Sigmoid colon (tissue), 7 donors: Measurements from ENCODE around the gene ACSL5. TPM values are rescaled to one million over a fixed set of nuclear protein-coding genes. Genes with fewer than 3 reads are reported as not detected.
"Not testable (repeated sequence)": the region's sequence is repeated elsewhere in the genome, so short reads cannot be mapped to it uniquely, and the experiment has no call there.

Experiments
- DNase-seq: peaks from one replicate; pipeline ENCODE4 v3.0.0-alpha.2; 2019
- H3K27ac ChIP-seq, 4 donors: fragments of 200-600 bp; sonication (generic); one replicate each; pipeline ENCODE4 v1.5.1; 2016 to 2019; ENCODE audit warnings: mild to moderate bottlenecking in 1 of 4
- H3K27me3 ChIP-seq, 3 donors: fragments of 200-600 bp; sonication (generic); one replicate each; pipeline ENCODE4 v1.5.1; 2019; ENCODE audit warnings: mild to moderate bottlenecking in 1 of 3
- H3K36me3 ChIP-seq, 4 donors: fragments of 200-600 bp; sonication (generic); one replicate each; pipeline ENCODE4 v1.5.1; 2016 to 2019
- H3K4me1 ChIP-seq, 4 donors: fragments of 200-600 bp; sonication (generic); one replicate each; pipeline ENCODE4 v1.5.1; 2017 to 2019
- H3K4me3 ChIP-seq, 4 donors: fragments of 200-600 bp; sonication (generic); one replicate each; pipeline ENCODE4 v1.5.1; 2017 to 2019; ENCODE audit warnings: mild to moderate bottlenecking in 2 of 4, moderate library complexity in 1 of 4
- H3K9me3 ChIP-seq, 4 donors: fragments of 200-600 bp in 3 of 4; sonication (generic) in 3 of 4; one replicate each; pipeline versions ENCODE4 v1.5.1 to v1.6.1; 2013 to 2019
- CTCF ChIP-seq, 4 experiments: fragments of 450-650 bp in 3 of 4; fragments of 200-600 bp in 1 of 4; IDR thresholded peaks; one replicate each; pipeline ENCODE4 v1.5.1; 2016 to 2019; ENCODE audit warnings: antibody characterized with exemption in 4 of 4, mild to moderate bottlenecking in 3 of 4, moderate library complexity in 2 of 4
- EP300 ChIP-seq, 4 donors: sonication (generic); formaldehyde crosslinking; IDR thresholded peaks; one replicate each; pipeline ENCODE4 v1.6.1; 2017; ENCODE audit warnings: antibody characterized with exemption in 4 of 4
- POLR2A ChIP-seq, 2 donors: fragments of 450-650 bp; IDR thresholded peaks; one replicate each; pipeline ENCODE4 v1.6.1; 2016; ENCODE audit warnings: antibody characterized with exemption in 2 of 2, mild to moderate bottlenecking in 2 of 2, moderate library complexity in 2 of 2
- POLR2AphosphoS5 ChIP-seq, 4 donors: sonication (generic); formaldehyde crosslinking; IDR thresholded peaks; one replicate each; pipeline ENCODE4 v1.6.1; 2017; ENCODE audit warnings: antibody characterized with exemption in 4 of 4
- WGBS, 2 donors: extraction: QIAGEN DNeasy Blood & Tissue Kit; methylation state at CpG; one replicate each; pipeline ENCODE4 v1.1.7; 2013; 5-methylcytosine and 5-hydroxymethylcytosine counted together
- intact Hi-C: fragments of 100-400 bp; cut with DNase I; formaldehyde crosslinking; loops from one replicate; pipeline ENCODE4 v1.15.1; 2023
- polyA plus RNA-seq, 3 donors: library from polyadenylated mRNA; stranded (reverse); fragments of 200-250 nt; gene quantifications; one replicate each; pipeline ENCODE4 v1.2.3, GENCODE V29; 2013
- total RNA-seq, 4 donors: library from RNA; depleted of rRNA; stranded (reverse); fragments of >200 nt; gene quantifications; one replicate each; pipeline ENCODE4 v1.1.0, GENCODE V29; 2016
- donor health status: healthy with polysubstance abuse.
- donor health status: Bipolar disorder and iron deficiency.
- donor health status: healthy.

The ACSL5 gene
- total and polyA plus RNA-seq, 7 donors: 5.3 to 96.8 (median 9.4) TPM

DNA sequence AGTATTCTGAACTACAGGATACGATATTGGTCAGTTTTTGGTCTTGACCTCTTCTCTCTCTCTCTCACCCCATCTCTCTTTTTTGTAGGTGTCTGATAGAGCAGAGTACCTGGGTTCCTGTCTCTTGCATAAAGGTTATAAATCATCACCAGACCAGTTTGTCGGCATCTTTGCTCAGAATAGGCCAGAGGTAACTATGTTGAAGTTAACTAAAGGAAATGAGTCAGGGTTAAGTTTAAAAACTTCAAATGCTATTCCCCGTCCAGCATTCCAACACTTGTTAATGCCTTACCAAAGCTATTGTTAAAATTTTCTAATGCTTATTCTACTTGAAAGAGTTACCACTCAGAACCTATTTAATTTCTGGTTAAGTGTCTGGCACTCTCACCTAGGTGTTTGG, 30.7 kb downstream of the ACSL5 start:
- WGBS, 2 donors: 36 to 74% methylated on average over 3 of the region's 3 CpGs
- no peaks in the 10 kb centered on the region for H3K27me3 ChIP-seq
- no peaks in the 10 kb centered on the region for H3K9me3 ChIP-seq
- no peak for TF ChIP-seq CTCF (IDR thresholded peaks at IDR 0.05)
- TF ChIP-seq EP300 (IDR thresholded peaks at IDR 0.05): no peak
- no peak for TF ChIP-seq POLR2A (IDR thresholded peaks at IDR 0.05)
- DNase-seq: no peak
- no peaks in the 10 kb centered on the region for H3K4me1 ChIP-seq
- intact Hi-C loops: no loop called here
- no peak overlapping the region for H3K4me3 ChIP-seq
- H3K36me3 ChIP-seq: no peaks in the 10 kb centered on the region
- H3K27ac ChIP-seq: no peak overlapping the region

DNA sequence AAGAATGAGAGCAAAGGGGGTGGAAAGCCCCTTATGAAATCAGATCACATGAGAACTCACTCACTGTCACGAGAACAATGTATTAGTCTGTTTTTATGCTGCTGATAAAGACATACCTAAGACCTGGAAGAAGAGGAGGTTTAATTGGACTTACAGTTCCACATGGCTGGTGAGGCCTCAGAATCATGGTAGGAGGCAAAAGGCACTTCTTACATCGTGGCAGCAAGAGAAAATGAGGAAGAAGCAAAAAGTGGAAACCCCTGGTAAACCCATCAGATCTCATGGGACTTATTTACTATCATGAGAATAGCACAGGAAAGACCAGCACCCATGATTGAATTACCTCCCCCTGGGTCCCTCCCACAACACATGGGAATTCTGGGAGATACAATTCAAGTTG, 32.9 kb downstream of the ACSL5 start:
- H3K27ac ChIP-seq, H3K36me3 ChIP-seq, H3K9me3 ChIP-seq, DNase-seq, H3K27me3 ChIP-seq, H3K4me3 ChIP-seq, H3K4me1 ChIP-seq, intact Hi-C loops: not testable (repeated sequence)
- WGBS, 2 donors: 64 to 74% methylated on average over 2 of the region's 2 CpGs

DNA sequence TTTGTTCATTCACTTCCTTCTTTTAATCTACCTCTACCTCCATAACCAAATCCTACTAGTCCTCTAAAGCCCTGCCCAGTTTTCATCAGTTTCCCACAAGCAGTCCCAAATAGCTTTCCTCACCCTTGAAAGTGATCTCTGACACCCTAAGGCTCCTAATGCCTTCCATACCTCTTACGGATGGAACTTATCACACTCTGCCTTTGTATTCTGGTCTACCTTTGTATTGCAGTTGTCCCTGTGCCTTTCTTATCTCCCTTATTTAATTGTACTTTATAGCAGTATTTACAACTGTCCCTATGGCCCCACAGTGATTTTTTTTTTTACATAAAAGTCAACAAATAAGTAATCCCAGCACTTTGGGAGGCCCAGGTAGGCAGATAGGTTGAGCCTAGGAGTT, 33.8 kb downstream of the ACSL5 start:
- WGBS, 2 donors: 15 to 74% methylated on average over 1 of the region's 1 CpG
- Histone ChIP-seq H3K9me3 (no peaks in the 10 kb centered on the region), H3K27ac (no peak overlapping the region), H3K27me3 (peaks cover 0 to 3% (median 0%) of the 10 kb centered on the region in 3 donors), H3K36me3 (no peaks in the 10 kb centered on the region), H3K4me3 (no peak overlapping the region), H3K4me1 (no peaks in the 10 kb centered on the region)
- DNase-seq: no peak
- no peak for TF ChIP-seq EP300 (IDR thresholded peaks at IDR 0.05)
- no peak for TF ChIP-seq POLR2A (IDR thresholded peaks at IDR 0.05)
- no peak for TF ChIP-seq CTCF (IDR thresholded peaks at IDR 0.05)
- no peak for TF ChIP-seq POLR2AphosphoS5 (IDR thresholded peaks at IDR 0.05)
- intact Hi-C loops: no loop called here

GRCh38 chr10:112409299-112409698, 35.4 kb downstream of the ACSL5 start:
- peaks cover 0 to 3% (median 0%) of the 10 kb centered on the region in 3 donors for H3K27me3 ChIP-seq
- TF ChIP-seq POLR2A (IDR thresholded peaks at IDR 0.05) (no peak), EP300 (IDR thresholded peaks at IDR 0.05) (no peak), POLR2AphosphoS5 (IDR thresholded peaks at IDR 0.05) (no peak), CTCF (IDR thresholded peaks at IDR 0.05) (no peak)
- H3K27ac ChIP-seq: no peak overlapping the region
- no peaks in the 10 kb centered on the region for H3K4me1 ChIP-seq
- intact Hi-C loops: no loop called here
- H3K4me3 ChIP-seq: no peak overlapping the region
- 24 to 69% methylated on average over 2 of the region's 2 CpGs for WGBS, 2 donors
- no peaks in the 10 kb centered on the region for H3K36me3 ChIP-seq
- no peak for DNase-seq
- H3K9me3 ChIP-seq: no peaks in the 10 kb centered on the region

GRCh38 chr10:112409755-112410154, 35.8 kb downstream of the ACSL5 start:
- TF ChIP-seq POLR2A (IDR thresholded peaks at IDR 0.05) (no peak), EP300 (IDR thresholded peaks at IDR 0.05) (no peak), POLR2AphosphoS5 (IDR thresholded peaks at IDR 0.05) (no peak)
- WGBS, 2 donors: 66 to 72% methylated on average over 4 of the region's 4 CpGs

DNA sequence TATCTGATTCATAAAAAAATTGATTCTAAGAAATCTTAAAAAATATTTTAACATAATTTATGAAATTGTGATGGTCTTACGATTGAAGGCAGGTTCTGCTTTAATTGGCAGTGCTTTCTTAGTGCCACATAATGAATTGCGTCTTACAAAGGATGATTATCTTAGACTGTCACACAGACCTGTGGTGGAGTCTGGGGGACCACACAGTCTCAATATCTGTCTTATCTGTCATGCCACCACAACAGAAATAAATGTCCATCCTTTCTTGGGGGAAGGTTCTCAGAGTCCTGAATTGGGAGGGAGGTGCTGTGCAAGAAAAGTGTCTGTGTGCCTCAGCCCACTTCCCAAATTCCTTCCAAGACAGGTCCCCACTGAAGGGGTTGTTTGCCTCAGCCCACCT, 38.8 kb downstream of the ACSL5 start:
- no peak overlapping the region for H3K4me3 ChIP-seq
- no peaks in the 10 kb centered on the region for H3K4me1 ChIP-seq
- no peaks in the 10 kb centered on the region for H3K36me3 ChIP-seq
- no peaks in the 10 kb centered on the region for H3K9me3 ChIP-seq
- no peak for DNase-seq
- intact Hi-C loops: no loop called here
- no peak for TF ChIP-seq EP300 (IDR thresholded peaks at IDR 0.05)
- no peak overlapping the region for H3K27ac ChIP-seq
- 96% methylated on average over 2 of the region's 2 CpGs for WGBS, 2 donors
- H3K27me3 ChIP-seq: peaks cover 0 to 3% (median 0%) of the 10 kb centered on the region in 3 donors

More at GRCh38 chr10:112409755-112410154, 35.8 kb downstream of the ACSL5 start:
- Histone ChIP-seq H3K9me3 (no peaks in the 10 kb centered on the region), H3K4me3 (no peak overlapping the region), H3K4me1 (no peaks in the 10 kb centered on the region), H3K36me3 (no peaks in the 10 kb centered on the region), H3K27me3 (peaks cover 0 to 3% (median 0%) of the 10 kb centered on the region in 3 donors), H3K27ac (no peak overlapping the region)
- intact Hi-C loops: no loop called here
- no peak for DNase-seq
